K562 (cell line): ENCODE measurements around the gene SAMD3. TPM values are rescaled to one million over a fixed set of nuclear protein-coding genes. Genes with fewer than 3 reads are reported as not detected.

Experiments
- ATAC-seq: fragments of 200-7000 bp; cut with Tn5 transposase; 3 replicates; pipeline ENCODE4 v1.9.1; 2020; ENCODE audit warnings: moderate library complexity
- BruUV-seq: library from RNA; stranded (reverse); fragments of 400-500 nt; replicated peaks from 2 replicates; lab custom pipeline; 2021; lab: Mats Ljungman, UMichigan
- CTCF ChIA-PET: fragments of 300-600 bp; formaldehyde crosslinking; extraction: SDS; loops from one replicate; lab custom pipeline; 2021; ENCODE audit warnings: low intra/inter-chr PET ratio; lab: Yijun Ruan, JAX
- POLR2A ChIA-PET: fragments of 300-600, 350-650 bp; sonication (Branson Sonifier 250); formaldehyde crosslinking; extraction: SDS; loops from one replicate; lab custom pipeline; 2021; ENCODE audit warnings: antibody characterized with exemption, inconsistent platforms; lab: Yijun Ruan, JAX
- DNase-seq, 4 experiments: peaks; one replicate each; pipeline versions ENCODE4 v3.0.0 to v3.0.0-alpha.2; 2011 to 2018; ENCODE audit warnings: low spot score in 3 of 4, mixed read lengths in 3 of 4; ENCODE audit errors: extremely low read depth in 1 of 4
- FAIRE-seq: peaks from 2 replicates; lab custom pipeline; 2011; peaks lifted over from hg19 to GRCh38; lab: Jason Lieb, UNC
- H2AFZ ChIP-seq: 2 replicates; pipeline ENCODE4 v1.6.0; 2011; ENCODE audit warnings: low read depth, low read length, control low read depth, inconsistent platforms
- H3K27ac ChIP-seq: fragments of 200-600 bp; 3 replicates; pipeline ENCODE4 v1.8.0; 2011; ENCODE audit warnings: low read depth, mild to moderate bottlenecking, control low read depth, inconsistent platforms, low read length, moderate library complexity, mixed read lengths; ENCODE audit errors: extremely low read depth
- H3K27me3 ChIP-seq, 2 experiments: fragments of 300-600 bp in 1 of 2; 2 replicates in 1 of 2; 3 replicates in 1 of 2; pipeline versions ENCODE4 v1.6.0 to v1.8.0; 2011; ENCODE audit warnings: inconsistent platforms in 2 of 2, low read length in 2 of 2, mild to moderate bottlenecking in 1 of 2, mixed read lengths in 1 of 2, moderate library complexity in 1 of 2; ENCODE audit not compliant: control insufficient read depth in 2 of 2, insufficient read depth in 2 of 2
- H3K36me3 ChIP-seq: fragments of 300-600 bp; 3 replicates; pipeline ENCODE4 v1.8.0; 2011; ENCODE audit warnings: mild to moderate bottlenecking, low read length, inconsistent platforms; ENCODE audit not compliant: control insufficient read depth, insufficient read depth
- H3K4me1 ChIP-seq, 2 experiments: fragments of 200-600 bp in 1 of 2; replicated peaks in 1 of 2; 2 replicates in 1 of 2; 3 replicates in 1 of 2; pipeline versions ENCODE4 v1.5.1 to v1.8.0; 2011; ENCODE audit warnings: inconsistent platforms in 2 of 2, low read length in 2 of 2, mild to moderate bottlenecking in 1 of 2, mixed read lengths in 1 of 2, moderate library complexity in 1 of 2; ENCODE audit not compliant: control insufficient read depth in 2 of 2, insufficient read depth in 2 of 2
- H3K4me2 ChIP-seq: 2 replicates; pipeline ENCODE4 v1.6.1; 2011; ENCODE audit warnings: low read length, control low read depth, inconsistent platforms, mixed read lengths; ENCODE audit not compliant: insufficient read depth
- H3K4me3 ChIP-seq: fragments of 200-600 bp; sonication (generic), shearing (Covaris generic); 2 replicates; pipeline ENCODE4 v1.5.1; 2016; ENCODE audit warnings: control low read depth, inconsistent platforms
- H3K79me2 ChIP-seq: fragments of 200-600 bp; 3 replicates; pipeline ENCODE4 v1.8.0; 2011; ENCODE audit warnings: low read length, inconsistent platforms; ENCODE audit not compliant: control insufficient read depth, insufficient read depth
- H3K9ac ChIP-seq, 2 experiments: 2 replicates each; pipeline versions ENCODE4 v1.6.0 to v1.6.1; 2011; ENCODE audit warnings: low read depth in 2 of 2, low read length in 2 of 2, control low read depth in 1 of 2, inconsistent platforms in 1 of 2, mild to moderate bottlenecking in 1 of 2, mixed read lengths in 1 of 2; ENCODE audit not compliant: insufficient read depth in 1 of 2
- H3K9me1 ChIP-seq: one replicate; pipeline ENCODE4 v1.6.0; 2011; ENCODE audit warnings: inconsistent platforms, mild to moderate bottlenecking, low read length, moderate library complexity; ENCODE audit not compliant: control insufficient read depth, insufficient read depth
- H3K9me3 ChIP-seq: replicated peaks from 2 replicates; pipeline ENCODE4 v1.5.1; 2011; ENCODE audit warnings: low read depth, low read length, inconsistent platforms; ENCODE audit not compliant: control insufficient read depth, insufficient read depth
- H4K20me1 ChIP-seq: replicated peaks from 2 replicates; pipeline ENCODE4 v1.6.1; 2011; ENCODE audit warnings: low read length, inconsistent platforms, mixed read lengths; ENCODE audit not compliant: control insufficient read depth, insufficient read depth
- CEBPB ChIP-seq: fragments of 450-650 bp; IDR thresholded peaks from 2 replicates; pipeline ENCODE4 v1.6.1; 2016; ENCODE audit warnings: missing genetic modification characterization, missing compliant biosample characterization
- E2F6 ChIP-seq, 2 experiments: IDR thresholded peaks; 2 replicates each; pipeline ENCODE4 v1.6.1; 2011; ENCODE audit warnings: borderline replicate concordance in 1 of 2, control low read depth in 1 of 2, low read depth in 1 of 2, low read length in 1 of 2, mild to moderate bottlenecking in 1 of 2, mixed read lengths in 1 of 2, moderate library complexity in 1 of 2; ENCODE audit not compliant: insufficient read depth in 1 of 2, insufficient read length in 1 of 2, poor library complexity in 1 of 2, severe bottlenecking in 1 of 2; ENCODE audit errors: extremely low read depth in 1 of 2
- ESRRB ChIP-seq: fragments of 250-450 bp; sonication (Bioruptor Pico); IDR thresholded peaks from 2 replicates; pipeline ENCODE4 v1.5.0; 2020; ENCODE audit warnings: mild to moderate bottlenecking, moderate library complexity, borderline replicate concordance
- HNRNPH1 ChIP-seq: fragments of 200-400 bp; formaldehyde crosslinking; optimal IDR thresholded peaks from 2 replicates; pipeline ENCODE3; 2017; ENCODE audit warnings: low read depth, mild to moderate bottlenecking, low read length, moderate library complexity
- RBM14 ChIP-seq: fragments of 200-400 bp; formaldehyde crosslinking; IDR thresholded peaks from 2 replicates; pipeline ENCODE4 v1.6.1; 2018; ENCODE audit warnings: low read depth, mild to moderate bottlenecking, low read length, moderate library complexity, borderline replicate concordance; ENCODE audit not compliant: insufficient read depth
- ZNF239 ChIP-seq: fragments of 250-450 bp; sonication (Bioruptor Pico); IDR thresholded peaks from 2 replicates; pipeline ENCODE4 v1.4.0; 2020; ENCODE audit warnings: mild to moderate bottlenecking
- ZNF384 ChIP-seq: IDR thresholded peaks from 2 replicates; pipeline ENCODE4 v1.6.1; 2012; ENCODE audit warnings: low read depth, low read length, improper control_type of control experiment
- ZNF408 ChIP-seq: fragments of 250-450 bp; sonication (Bioruptor Pico); IDR thresholded peaks from 2 replicates; pipeline ENCODE4 v1.4.0; 2020; ENCODE audit warnings: low read depth, mild to moderate bottlenecking, moderate library complexity
- ZNF655 ChIP-seq: fragments of 250-450 bp; sonication (Bioruptor Pico); IDR thresholded peaks from 2 replicates; pipeline ENCODE4 v1.5.0; 2021
- WGBS: fragments of 100-300 bp; shearing (Covaris generic); methylation state at CpG from one replicate; pipeline ENCODE4 v1.1.6; 2016; ENCODE audit warnings: low coverage, mixed read lengths; ENCODE audit not compliant: insufficient coverage; ENCODE audit errors: missing lambda C conversion rate; 5-methylcytosine and 5-hydroxymethylcytosine counted together
- in situ Hi-C: fragments of 300-500 bp; cut with MboI; formaldehyde crosslinking; loops from 4 replicates; pipeline ENCODE4 v1.15.0; 2018; ENCODE audit warnings: inconsistent platforms, mixed read lengths
- intact Hi-C: fragments of 100-400 bp; cut with micrococcal nuclease; formaldehyde crosslinking; loops from 2 replicates; pipeline ENCODE4 v1.14.2; 2022
- polyA plus RNA-seq, 8 experiments: library from polyadenylated mRNA; depleted of rRNA in 4 of 8; stranded (reverse) in 5 of 8; unstranded in 3 of 8; fragments of >200 nt; fragmentation: Nextera tagmentation in 2 of 8; fragmentation: Illumina TruSeq in 1 of 8; extraction: Ambion mirVana in 2 of 8; extraction: Trizol in 1 of 8; gene quantifications; 2 replicates each; pipeline versions ENCODE4 v1.2.1 to v1.2.3, GENCODE V29; 2011 to 2014; ENCODE audit warnings: inconsistent platforms in 1 of 8, missing spikeins in 1 of 8
- total RNA-seq, 7 experiments: library from RNA; depleted of rRNA in 6 of 7; stranded (reverse); fragments of >200 nt in 6 of 7; fragmentation: Illumina TruSeq in 2 of 7; extraction: Trizol in 2 of 7; gene quantifications; 2 replicates each; pipeline versions ENCODE4 v1.2.1 to v1.2.3, GENCODE V29; 2011 to 2021; ENCODE audit warnings: low replicate concordance in 1 of 7
- TF ChIP-seq, protein P1 (sequence below): fragments of 450-650 bp; IDR thresholded peaks from 2 replicates; pipeline ENCODE4 v1.6.1; 2018; ENCODE audit warnings: mild to moderate bottlenecking, low read depth; ENCODE audit not compliant: partially characterized antibody

Gene SAMD3
- total and polyA plus RNA-seq, 9 of the 15 experiments (the other 6 are each of a cell fraction or from before 2014, with no cell fraction given), result 0.03 to 0.21 (median 0.18) TPM; not detected in 5

GRCh38 chr6:130216620-130217019 lies 6.1 kb downstream of the SAMD3 start:
- intact Hi-C loops, result no loop called here

More at GRCh38 chr6:130216620-130217019, 6.1 kb downstream of the SAMD3 start:
- TF ChIP-seq, protein P1, sequence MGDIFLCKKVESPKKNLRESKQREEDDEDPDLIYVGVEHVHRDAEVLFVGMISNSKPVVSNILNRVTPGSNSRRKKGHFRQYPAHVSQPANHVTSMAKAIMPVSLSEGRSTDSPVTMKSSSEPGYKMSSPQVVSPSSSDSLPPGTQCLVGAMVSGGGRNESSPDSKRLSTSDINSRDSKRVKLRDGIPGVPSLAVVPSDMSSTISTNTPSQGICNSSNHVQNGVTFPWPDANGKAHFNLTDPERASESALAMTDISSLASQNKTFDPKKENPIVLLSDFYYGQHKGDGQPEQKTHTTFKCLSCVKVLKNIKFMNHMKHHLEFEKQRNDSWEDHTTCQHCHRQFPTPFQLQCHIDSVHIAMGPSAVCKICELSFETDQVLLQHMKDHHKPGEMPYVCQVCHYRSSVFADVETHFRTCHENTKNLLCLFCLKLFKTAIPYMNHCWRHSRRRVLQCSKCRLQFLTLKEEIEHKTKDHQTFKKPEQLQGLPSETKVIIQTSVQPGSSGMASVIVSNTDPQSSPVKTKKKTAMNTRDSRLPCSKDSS, result no peak
- TF ChIP-seq ZNF408 (CRISPR knock-in tag), result no peak
- no peak for TF ChIP-seq HNRNPH1
- no peak for TF ChIP-seq ESRRB (CRISPR knock-in tag)
- TF ChIP-seq ZNF239 (CRISPR knock-in tag), result no peak
- no peak for TF ChIP-seq E2F6 (IDR thresholded peaks at IDR 0.05; ENCODE audit: borderline replicate concordance in 1 of 2, extremely low read depth in 1 of 2, insufficient read depth in 1 of 2, insufficient read length in 1 of 2, low read depth in 1 of 2, low read length in 1 of 2, poor library complexity in 1 of 2, severe bottlenecking in 1 of 2)
- no peak for TF ChIP-seq ZNF384
- no peak for TF ChIP-seq RBM14
- TF ChIP-seq CEBPB, result no peak
- TF ChIP-seq ZNF655 (CRISPR knock-in tag), result no peak
- H3K4me1 ChIP-seq, result peaks cover 0 to 5% of the 10 kb centered on the region in 2 experiments; a peak in 2 of 5 replicates
- H3K27ac ChIP-seq, result no peak overlapping the region
- whole genome bisulfite sequencing, result 21% methylated on average over 4 of the region's 4 CpGs
- CTCF ChIA-PET, result no interaction called here
- ATAC-seq (no peak), FAIRE-seq (no peak), DNase-seq (no peak)
- no peaks in the 10 kb centered on the region for H3K9me3 ChIP-seq
- H3K4me3 ChIP-seq, result no peak overlapping the region
- in situ Hi-C loops, result no loop called here
- no peak overlapping the region for H2AFZ ChIP-seq
- H3K36me3 ChIP-seq, result no peaks in the 10 kb centered on the region
- H4K20me1 ChIP-seq, result no peaks in the 10 kb centered on the region
- no peaks in the 10 kb centered on the region for H3K27me3 ChIP-seq
- POLR2A ChIA-PET, result no interaction called here
- H3K79me2 ChIP-seq, result no peaks in the 10 kb centered on the region
- BruUV-seq, result no TSS peak
- H3K9ac ChIP-seq, result no peak overlapping the region
- H3K9me1 ChIP-seq, result no peaks in the 10 kb centered on the region
- H3K4me2 ChIP-seq, result no peak overlapping the region
